Loucy (cell line): ENCODE data around the gene RAB7B.

ENCODE experiments used
- CTCF ChIP-seq: fragments of 200-600 bp; sonication (generic); conservative IDR thresholded peaks from 2 replicates; pipeline ENCODE4 v1.5.1; 2014; ENCODE audit warnings: mild to moderate bottlenecking, antibody characterized with exemption, low read length
- EZH2phosphoT487 ChIP-seq: fragments of 200-600 bp; IDR thresholded peaks from 2 replicates; pipeline ENCODE4 v1.6.1; 2018; ENCODE audit warnings: antibody characterized with exemption, mild to moderate bottlenecking, moderate library complexity, borderline replicate concordance

- no peak for TF ChIP-seq CTCF
- TF ChIP-seq EZH2phosphoT487 = no peak
Measured at GRCh38 chr1:206047271-206047670, 44.1 kb upstream of the RAB7B start.
